C1 segment of cervical spinal cord (tissue), 14 donors: Measurements from ENCODE around the gene MALL.
"Not testable (repeated sequence)": the region's sequence is repeated elsewhere in the genome, so short reads cannot be mapped to it uniquely, and the experiment has no call there.

ENCODE experiments used
- DNase-seq, 14 donors: peaks; one replicate each; lab custom pipeline; 2025; lab: John Stamatoyannopoulos, UW

MALL gene

GRCh38 chr2:110099038-110099425 lies 16.6 kb downstream of the MALL start:
- DNase-seq: no peak

- no peak for DNase-seq
Observed at GRCh38 chr2:110097506-110098220, 18.0 kb downstream of the MALL start.

- DNase-seq: no peak
Observed at GRCh38 chr2:110095994-110096633, 19.5 kb downstream of the MALL start.

GRCh38 chr2:110094884-110095534 lies 20.6 kb downstream of the MALL start:
- DNase-seq: not testable (repeated sequence)

GRCh38 chr2:110093924-110094323 lies 21.7 kb downstream of the MALL start:
- DNase-seq: not testable (repeated sequence)

GRCh38 chr2:110090164-110090563 lies 25.5 kb downstream of the MALL start:
- not testable (repeated sequence) for DNase-seq

GRCh38 chr2:110083757-110084156 lies 31.9 kb downstream of the MALL start:
- DNase-seq: not testable (repeated sequence)

- DNase-seq: not testable (repeated sequence)
Observed at GRCh38 chr2:110083162-110083561, 32.5 kb downstream of the MALL start.

GRCh38 chr2:110078104-110078503 lies 37.5 kb downstream of the MALL start:
- DNase-seq: not testable (repeated sequence)

GRCh38 chr2:110075896-110076295 lies 39.7 kb downstream of the MALL start:
- DNase-seq: not testable (repeated sequence)

- not testable (repeated sequence) for DNase-seq
Observed at GRCh38 chr2:110069869-110070268, 45.8 kb downstream of the MALL start.

GRCh38 chr2:110068153-110068552 lies 47.5 kb downstream of the MALL start:
- not testable (repeated sequence) for DNase-seq

- not testable (repeated sequence) for DNase-seq
Observed at GRCh38 chr2:110062332-110062731, 53.3 kb downstream of the MALL start.

GRCh38 chr2:110060550-110060949 lies 55.1 kb downstream of the MALL start:
- not testable (repeated sequence) for DNase-seq

GRCh38 chr2:110059694-110060358 lies 55.8 kb downstream of the MALL start:
- not testable (repeated sequence) for DNase-seq

GRCh38 chr2:110059009-110059693 lies 56.5 kb downstream of the MALL start:
- not testable (repeated sequence) for DNase-seq

GRCh38 chr2:110058034-110058433 lies 57.6 kb downstream of the MALL start:
- not testable (repeated sequence) for DNase-seq

GRCh38 chr2:110055819-110056408 lies 59.7 kb downstream of the MALL start:
- not testable (repeated sequence) for DNase-seq

- DNase-seq: not testable (repeated sequence)
Observed at GRCh38 chr2:110054521-110055407, 60.9 kb downstream of the MALL start.

GRCh38 chr2:110053688-110054087 lies 61.9 kb downstream of the MALL start:
- DNase-seq: not testable (repeated sequence)
